H1 (cell line): ENCODE data around the gene ALDOA. TPM values are rescaled to one million over a fixed set of nuclear protein-coding genes. Genes with fewer than 3 reads are reported as not detected.

Experiments used
- CTCF ChIA-PET: fragments of 300-600 bp; sonication (Branson Sonifier 250); formaldehyde crosslinking; loops from one replicate; lab custom pipeline; 2021; ENCODE audit not compliant: partially characterized antibody; lab: Charles Lee
- POLR2A ChIA-PET: fragments of 300-600 bp; sonication (Branson Sonifier 250); formaldehyde crosslinking; loops from one replicate; lab custom pipeline; 2021; ENCODE audit warnings: inconsistent platforms; ENCODE audit not compliant: partially characterized antibody; lab: Charles Lee
- DNase-seq, 2 experiments: peaks; one replicate each; pipeline versions ENCODE4 v3.0.0 to v3.0.0-alpha.2; 2010 to 2022; ENCODE audit warnings: low spot score in 2 of 2, low read depth in 1 of 2, mixed read lengths in 1 of 2
- FAIRE-seq: peaks from 2 replicates; lab custom pipeline; 2011; peaks lifted over from hg19 to GRCh38; lab: Jason Lieb, UNC
- H2AFZ ChIP-seq: 2 replicates; pipeline ENCODE4 v1.8.1; 2012; ENCODE audit warnings: low read length, inconsistent platforms
- H2AK5ac ChIP-seq: 2 replicates; pipeline ENCODE4 v1.6.1; 2013; ENCODE audit warnings: low read depth, low read length
- H2BK120ac ChIP-seq: replicated peaks from 2 replicates; pipeline ENCODE3; 2013; ENCODE audit warnings: low read depth, low read length, inconsistent platforms
- H2BK12ac ChIP-seq: 2 replicates; pipeline ENCODE4 v1.6.1; 2013; ENCODE audit warnings: low read depth, low read length
- H2BK15ac ChIP-seq: 2 replicates; pipeline ENCODE4 v1.6.1; 2013; ENCODE audit warnings: low read length
- H2BK20ac ChIP-seq: 2 replicates; pipeline ENCODE4 v1.6.1; 2013; ENCODE audit warnings: low read length
- H2BK5ac ChIP-seq: 2 replicates; pipeline ENCODE4 v1.6.1; 2013; ENCODE audit warnings: low read depth, low read length
- H3K14ac ChIP-seq: 2 replicates; pipeline ENCODE4 v1.6.1; 2013; ENCODE audit warnings: inconsistent platforms; ENCODE audit not compliant: insufficient read length
- H3K18ac ChIP-seq: 2 replicates; pipeline ENCODE4 v1.6.1; 2013; ENCODE audit warnings: low read length; ENCODE audit errors: extremely low read depth
- H3K23ac ChIP-seq: 2 replicates; pipeline ENCODE4 v1.6.1; 2013; ENCODE audit warnings: inconsistent platforms; ENCODE audit not compliant: insufficient read length
- H3K23me2 ChIP-seq: 2 replicates; pipeline ENCODE4 v1.6.1; 2013; ENCODE audit warnings: low read depth, low read length
- H3K27ac ChIP-seq: 2 replicates; pipeline ENCODE4 v1.6.1; 2011; ENCODE audit warnings: low read depth, low read length, inconsistent platforms
- H3K27me3 ChIP-seq, 4 experiments: replicated peaks in 1 of 4; 1 replicate in 1 of 4; 2 replicates in 3 of 4; pipeline versions ENCODE4 v1.6.1 to v1.8.1; 2011 to 2013; ENCODE audit warnings: low read length in 3 of 4, mild to moderate bottlenecking in 3 of 4, inconsistent platforms in 2 of 4, mixed read lengths in 2 of 4, moderate library complexity in 1 of 4; ENCODE audit not compliant: control insufficient read depth in 3 of 4, insufficient read depth in 3 of 4; ENCODE audit errors: extremely low read depth in 1 of 4
- H3K36me3 ChIP-seq, 4 experiments: 2 replicates each; pipeline versions ENCODE4 v1.6.1 to v1.8.1; 2011 to 2013; ENCODE audit warnings: mild to moderate bottlenecking in 4 of 4, low read length in 3 of 4, moderate library complexity in 2 of 4, control low read depth in 1 of 4, inconsistent platforms in 1 of 4; ENCODE audit not compliant: insufficient read depth in 4 of 4, control insufficient read depth in 2 of 4
- H3K4ac ChIP-seq: replicated peaks from 2 replicates; pipeline ENCODE3; 2013; ENCODE audit warnings: low read length, low read depth, mixed read lengths, inconsistent platforms; ENCODE audit not compliant: insufficient read length
- H3K4me1 ChIP-seq, 4 experiments: replicated peaks in 1 of 4; 1 replicate in 1 of 4; 2 replicates in 3 of 4; pipeline versions ENCODE4 v1.6.1 to v1.8.1; 2011 to 2013; ENCODE audit warnings: low read length in 3 of 4, inconsistent platforms in 2 of 4, mixed read lengths in 1 of 4; ENCODE audit not compliant: insufficient read depth in 4 of 4, control insufficient read depth in 3 of 4
- H3K4me2 ChIP-seq, 2 experiments: 2 replicates each; pipeline versions ENCODE4 v1.6.1 to v1.8.1; 2011 to 2013; ENCODE audit warnings: low read depth in 2 of 2, low read length in 2 of 2, control low read depth in 1 of 2, inconsistent platforms in 1 of 2, mild to moderate bottlenecking in 1 of 2; ENCODE audit not compliant: insufficient read depth in 1 of 2
- H3K4me3 ChIP-seq, 4 experiments: fragments of 200-600, 300-600 bp in 1 of 4; sonication (generic), shearing (Covaris generic), sonication (Bioruptor Twin) in 1 of 4; 2 replicates each; pipeline versions ENCODE4 v1.5.1 to v1.8.1; 2011 to 2016; ENCODE audit warnings: low read length in 4 of 4, low read depth in 3 of 4, control low read depth in 2 of 4, inconsistent platforms in 2 of 4, mild to moderate bottlenecking in 2 of 4, mixed read lengths in 1 of 4, moderate library complexity in 1 of 4; ENCODE audit not compliant: insufficient read depth in 2 of 4; ENCODE audit errors: extremely low read depth in 1 of 4
- H3K56ac ChIP-seq: replicated peaks from 2 replicates; pipeline ENCODE3; 2013; ENCODE audit warnings: low read depth, mild to moderate bottlenecking, mixed read lengths, low read length, inconsistent platforms; ENCODE audit not compliant: insufficient read length
- H3K79me1 ChIP-seq: 2 replicates; pipeline ENCODE4 v1.6.1; 2013; ENCODE audit warnings: low read depth, low read length, control low read depth
- H3K79me2 ChIP-seq, 2 experiments: 2 replicates each; pipeline versions ENCODE4 v1.6.1 to v1.8.1; 2012 to 2013; ENCODE audit warnings: low read length in 2 of 2, mild to moderate bottlenecking in 2 of 2, inconsistent platforms in 1 of 2; ENCODE audit not compliant: insufficient read depth in 2 of 2, control insufficient read depth in 1 of 2
- H3K9ac ChIP-seq, 4 experiments: replicated peaks in 1 of 4; 1 replicate in 1 of 4; 2 replicates in 3 of 4; pipeline versions ENCODE4 v1.6.1 to v1.8.1; 2011 to 2013; ENCODE audit warnings: low read depth in 3 of 4, low read length in 3 of 4, control low read depth in 2 of 4, mild to moderate bottlenecking in 2 of 4, moderate library complexity in 2 of 4, inconsistent platforms in 1 of 4; ENCODE audit errors: extremely low read depth in 1 of 4
- H3K9me3 ChIP-seq, 2 experiments: 2 replicates each; pipeline versions ENCODE4 v1.6.1 to v1.8.1; 2012 to 2013; ENCODE audit warnings: mild to moderate bottlenecking in 2 of 2, moderate library complexity in 2 of 2, control low read depth in 1 of 2, inconsistent platforms in 1 of 2, low read depth in 1 of 2, low read length in 1 of 2, mixed read lengths in 1 of 2; ENCODE audit not compliant: insufficient read depth in 2 of 2
- H4K20me1 ChIP-seq, 2 experiments: replicated peaks in 1 of 2; 2 replicates each; pipeline versions ENCODE3 to v1.8.1; 2011 to 2013; ENCODE audit warnings: inconsistent platforms in 2 of 2, low read length in 2 of 2, mild to moderate bottlenecking in 1 of 2; ENCODE audit not compliant: insufficient read depth in 2 of 2, control insufficient read depth in 1 of 2
- H4K5ac ChIP-seq: 2 replicates; pipeline ENCODE4 v1.6.1; 2013; ENCODE audit warnings: low read length, low read depth, mixed read lengths, inconsistent platforms; ENCODE audit not compliant: insufficient read length
- H4K8ac ChIP-seq: 2 replicates; pipeline ENCODE4 v1.8.0; 2013; ENCODE audit warnings: mild to moderate bottlenecking, moderate library complexity, low read length, inconsistent platforms; ENCODE audit not compliant: insufficient read depth; ENCODE audit errors: extremely low read depth
- H4K91ac ChIP-seq: replicated peaks from 2 replicates; pipeline ENCODE3; 2013; ENCODE audit warnings: low read length, mixed read lengths, inconsistent platforms; ENCODE audit not compliant: insufficient read length
- BCL11A ChIP-seq, 2 experiments: IDR thresholded peaks; one replicate each; pipeline ENCODE4 v1.6.1; 2011; ENCODE audit warnings: low read depth in 2 of 2, low read length in 2 of 2, mild to moderate bottlenecking in 2 of 2
- WGBS, 2 experiments: shearing (Covaris generic) in 1 of 2; methylation state at CpG; one replicate each; pipeline versions ENCODE4 v1.1.6 to v1.1.7; 2013 to 2015; ENCODE audit warnings: low lambda C conversion rate in 2 of 2, mixed read lengths in 2 of 2, inconsistent platforms in 1 of 2, low coverage in 1 of 2, missing lambda C conversion rate in 1 of 2; ENCODE audit not compliant: insufficient replicate concordance in 2 of 2, insufficient coverage in 1 of 2, insufficient read length in 1 of 2; ENCODE audit errors: extremely low coverage in 1 of 2, missing lambda C conversion rate in 1 of 2; 5-methylcytosine and 5-hydroxymethylcytosine counted together
- polyA plus RNA-seq, 7 experiments: library from polyadenylated mRNA; depleted of rRNA in 3 of 7; stranded (reverse) in 5 of 7; unstranded in 2 of 7; fragments of >200 nt in 5 of 7; fragments of 200-250 nt in 2 of 7; gene quantifications; 1 replicate in 5 of 7; 2 replicates in 1 of 7; 4 replicates in 1 of 7; pipeline versions ENCODE4 v1.2.1 to v1.2.3, GENCODE V29; 2011 to 2013; ENCODE audit warnings: missing spikeins in 2 of 7, mixed read lengths in 2 of 7
- total RNA-seq: library from RNA; stranded (reverse); fragmentation: NEBNext Ultra II Directional; extraction: Animal tissue kit (Norgen Biotek cat#: 25700); gene quantifications from 2 replicates; pipeline ENCODE4 v1.2.1, GENCODE V29; 2021
- TF ChIP-seq, protein P1 (sequence below), 3 experiments: IDR thresholded peaks; 1 replicate in 2 of 3; 2 replicates in 1 of 3; pipeline versions ENCODE4 v1.5.1 to v1.6.1; 2011; ENCODE audit warnings: low read length in 3 of 3, mild to moderate bottlenecking in 3 of 3, inconsistent platforms in 2 of 3, low read depth in 1 of 3, moderate library complexity in 1 of 3; ENCODE audit not compliant: insufficient read depth in 1 of 3; ENCODE audit errors: control extremely low read depth in 1 of 3

Gene ALDOA
- total and polyA plus RNA-seq, 2 of the 8 experiments (the other 6 are each of a cell fraction or from before 2014, with no cell fraction given), result 1,072 to 1,083 TPM

GRCh38 chr16:30082545-30083090, 17.1 kb downstream of the ALDOA start:
- 91% methylated on average over 20 of the region's 20 CpGs; no CpG with 5 or more reads in 1 of the 2 experiments for WGBS, 2 experiments
- Histone ChIP-seq H3K23ac (no peak overlapping the region), H3K79me1 (peaks cover 5% of the 10 kb centered on the region), H3K56ac (no peak overlapping the region), H4K8ac (no peak overlapping the region), H2BK12ac (no peak overlapping the region), H4K91ac (no peak overlapping the region), H4K20me1 (peaks cover 14 to 26% of the 10 kb centered on the region in 2 experiments), H3K4me1 (no peaks in the 10 kb centered on the region), H2BK120ac (no peak overlapping the region), H3K27me3 (no peaks in the 10 kb centered on the region; a peak in 1 of 7 replicates), H3K9ac (no peak overlapping the region), H3K36me3 (peaks cover 29 to 64% (median 39%) of the 10 kb centered on the region in 4 experiments), H2BK5ac (no peak overlapping the region), H3K79me2 (peaks cover 0 to 20% of the 10 kb centered on the region in 2 experiments; a peak in 2 of 4 replicates), H3K4me3 (no peak overlapping the region), H3K4me2 (no peak overlapping the region), H2AFZ (no peak overlapping the region), H3K4ac (no peak overlapping the region), H3K18ac (no peak overlapping the region), H4K5ac (no peak overlapping the region), H2AK5ac (no peak overlapping the region), H3K23me2 (no peaks in the 10 kb centered on the region), H3K9me3 (no peaks in the 10 kb centered on the region), H2BK15ac (no peak overlapping the region), H3K27ac (no peak overlapping the region), H3K14ac (no peak overlapping the region), H2BK20ac (no peak overlapping the region)
- POLR2A ChIA-PET, result interaction anchor here (9.9 to 21.2 kb wide), 2 partner anchors 8 to 14 kb away, joined by 151 to 353 read pairs; partner anchors contain the start of genes ALDOA, TBX6 and YPEL3
- CTCF ChIA-PET, result interaction anchor here (1.2 to 5.9 kb wide), 5 partner anchors 9 to 21 kb away, joined by 3 to 46 read pairs (median 6); partner anchors contain the start of gene TBX6
- TF ChIP-seq, protein P1, sequence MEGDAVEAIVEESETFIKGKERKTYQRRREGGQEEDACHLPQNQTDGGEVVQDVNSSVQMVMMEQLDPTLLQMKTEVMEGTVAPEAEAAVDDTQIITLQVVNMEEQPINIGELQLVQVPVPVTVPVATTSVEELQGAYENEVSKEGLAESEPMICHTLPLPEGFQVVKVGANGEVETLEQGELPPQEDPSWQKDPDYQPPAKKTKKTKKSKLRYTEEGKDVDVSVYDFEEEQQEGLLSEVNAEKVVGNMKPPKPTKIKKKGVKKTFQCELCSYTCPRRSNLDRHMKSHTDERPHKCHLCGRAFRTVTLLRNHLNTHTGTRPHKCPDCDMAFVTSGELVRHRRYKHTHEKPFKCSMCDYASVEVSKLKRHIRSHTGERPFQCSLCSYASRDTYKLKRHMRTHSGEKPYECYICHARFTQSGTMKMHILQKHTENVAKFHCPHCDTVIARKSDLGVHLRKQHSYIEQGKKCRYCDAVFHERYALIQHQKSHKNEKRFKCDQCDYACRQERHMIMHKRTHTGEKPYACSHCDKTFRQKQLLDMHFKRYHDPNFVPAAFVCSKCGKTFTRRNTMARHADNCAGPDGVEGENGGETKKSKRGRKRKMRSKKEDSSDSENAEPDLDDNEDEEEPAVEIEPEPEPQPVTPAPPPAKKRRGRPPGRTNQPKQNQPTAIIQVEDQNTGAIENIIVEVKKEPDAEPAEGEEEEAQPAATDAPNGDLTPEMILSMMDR (IDR thresholded peaks at IDR 0.05; ENCODE audit: control extremely low read depth in 1 of 3, insufficient read depth in 1 of 3, low read depth in 1 of 3, low read length in 3 of 3), result peak; percentile 57 to 60 (median 57)
- TF ChIP-seq BCL11A (IDR thresholded peaks at IDR 0.05; ENCODE audit: low read depth in 2 of 2, low read length in 2 of 2), result no peak
- FAIRE-seq (no peak), DNase-seq (no peak)
